ENCODE data around the gene ARMC9.

ARMC9 gene

GRCh38 chr2:231203087-231203486, 4.7 kb downstream of the ARMC9 start:
- peaks cover 5% of the 10 kb centered on the region for H3K4me1 ChIP-seq (ENCODE audit: low read depth, poor library complexity, severe bottlenecking)
- no peak for TF ChIP-seq CTCF (conservative IDR thresholded peaks at IDR 0.05; ENCODE audit: low read depth, low read length)
- no peak overlapping the region for H3K9ac ChIP-seq
- H3K4me2 ChIP-seq: no peak overlapping the region
- no peaks in the 10 kb centered on the region for H3K79me2 ChIP-seq (ENCODE audit: insufficient read depth, low read depth)
- no peaks in the 10 kb centered on the region for H3K36me3 ChIP-seq (ENCODE audit: insufficient read depth)
- H3K27ac ChIP-seq: no peak overlapping the region
- H2AFZ ChIP-seq (ENCODE audit: low read depth): no peak overlapping the region
- no peak overlapping the region for H3K4me3 ChIP-seq (IDR thresholded peaks at IDR 0.05; ENCODE audit: insufficient read depth, low read depth, low read length)
- H3K27me3 ChIP-seq (ENCODE audit: insufficient read depth, low read depth): no peaks in the 10 kb centered on the region
- no peaks in the 10 kb centered on the region for H4K20me1 ChIP-seq (ENCODE audit: insufficient read depth)

GRCh38 chr2:231204146-231204545, 5.7 kb downstream of the ARMC9 start:
- Histone ChIP-seq H3K9ac (no peak overlapping the region), H3K4me3 (IDR thresholded peaks at IDR 0.05; ENCODE audit: insufficient read depth, low read depth, low read length) (no peak overlapping the region), H3K27ac (no peak overlapping the region), H3K79me2 (ENCODE audit: insufficient read depth, low read depth) (no peaks in the 10 kb centered on the region), H2AFZ (ENCODE audit: low read depth) (no peak overlapping the region), H3K36me3 (ENCODE audit: insufficient read depth) (no peaks in the 10 kb centered on the region), H3K27me3 (ENCODE audit: insufficient read depth, low read depth) (no peaks in the 10 kb centered on the region), H3K4me2 (no peak overlapping the region), H4K20me1 (ENCODE audit: insufficient read depth) (no peaks in the 10 kb centered on the region), H3K4me1 (ENCODE audit: low read depth, poor library complexity, severe bottlenecking) (peaks cover 5% of the 10 kb centered on the region)
- TF ChIP-seq CTCF (conservative IDR thresholded peaks at IDR 0.05; ENCODE audit: low read depth, low read length): no peak

GRCh38 chr2:231204581-231204980, 6.2 kb downstream of the ARMC9 start:
- Histone ChIP-seq H3K4me1 (ENCODE audit: low read depth, poor library complexity, severe bottlenecking) (peaks cover 5% of the 10 kb centered on the region), H3K27ac (no peak overlapping the region), H3K9ac (no peak overlapping the region), H2AFZ (ENCODE audit: low read depth) (no peak overlapping the region), H3K79me2 (ENCODE audit: insufficient read depth, low read depth) (no peaks in the 10 kb centered on the region), H3K4me3 (IDR thresholded peaks at IDR 0.05; ENCODE audit: insufficient read depth, low read depth, low read length) (no peak overlapping the region), H3K27me3 (ENCODE audit: insufficient read depth, low read depth) (no peaks in the 10 kb centered on the region), H3K4me2 (no peak overlapping the region), H3K36me3 (ENCODE audit: insufficient read depth) (no peaks in the 10 kb centered on the region), H4K20me1 (ENCODE audit: insufficient read depth) (no peaks in the 10 kb centered on the region)
- no peak for TF ChIP-seq CTCF (conservative IDR thresholded peaks at IDR 0.05; ENCODE audit: low read depth, low read length)

GRCh38 chr2:231207734-231208133, 9.3 kb downstream of the ARMC9 start:
- Histone ChIP-seq H3K9ac (no peak overlapping the region), H3K27me3 (ENCODE audit: insufficient read depth, low read depth) (no peaks in the 10 kb centered on the region), H3K36me3 (ENCODE audit: insufficient read depth) (no peaks in the 10 kb centered on the region), H3K79me2 (ENCODE audit: insufficient read depth, low read depth) (no peaks in the 10 kb centered on the region), H2AFZ (ENCODE audit: low read depth) (no peak overlapping the region), H3K4me2 (no peak overlapping the region), H3K4me3 (IDR thresholded peaks at IDR 0.05; ENCODE audit: insufficient read depth, low read depth, low read length) (no peak overlapping the region), H4K20me1 (ENCODE audit: insufficient read depth) (no peaks in the 10 kb centered on the region), H3K4me1 (ENCODE audit: low read depth, poor library complexity, severe bottlenecking) (peaks cover 5% of the 10 kb centered on the region), H3K27ac (no peak overlapping the region)
- TF ChIP-seq CTCF (conservative IDR thresholded peaks at IDR 0.05; ENCODE audit: low read depth, low read length): no peak
